IPS-NIHi7 (cell line): ENCODE results near the gene TMEM238.

ENCODE experiments used
- DNase-seq: peaks from one replicate; pipeline ENCODE4 v3.0.0; 2012; ENCODE audit warnings: mixed read lengths; ENCODE audit errors: extremely low spot score

Gene TMEM238

GRCh38 chr19:55358493-55358892, 25.6 kb downstream of the TMEM238 start:
- no peak for DNase-seq

GRCh38 chr19:55355213-55355821, 28.8 kb downstream of the TMEM238 start:
- no peak for DNase-seq

- no peak for DNase-seq
Observed at GRCh38 chr19:55354698-55355212, 29.3 kb downstream of the TMEM238 start, which contains the start of gene COX6B2. COX6B2 (minus strand) TSS chr19:55354719; CDS start chr19:55354521, 198 bp downstream.

GRCh38 chr19:55353803-55354697, 30.0 kb downstream of the TMEM238 start:
- DNase-seq = peak; percentile 91

- DNase-seq = no peak
Observed at GRCh38 chr19:55353356-55353802, 30.7 kb downstream of the TMEM238 start.

- no peak for DNase-seq
Observed at GRCh38 chr19:55352549-55353145, 31.4 kb downstream of the TMEM238 start.

GRCh38 chr19:55352040-55352439, 32.1 kb downstream of the TMEM238 start:
- no peak for DNase-seq

GRCh38 chr19:55350620-55351315, 33.3 kb downstream of the TMEM238 start:
- DNase-seq = no peak

GRCh38 chr19:55348317-55349034, 35.6 kb downstream of the TMEM238 start:
- DNase-seq = no peak

- DNase-seq = no peak
Observed at GRCh38 chr19:55347442-55348009, 36.6 kb downstream of the TMEM238 start.

- no peak for DNase-seq
Observed at GRCh38 chr19:55346725-55347441, 37.2 kb downstream of the TMEM238 start.

GRCh38 chr19:55345818-55346724, 38.0 kb downstream of the TMEM238 start:
- DNase-seq = no peak

GRCh38 chr19:55345101-55345817, 38.8 kb downstream of the TMEM238 start:
- no peak for DNase-seq

GRCh38 chr19:55344444-55344843, 39.6 kb downstream of the TMEM238 start:
- no peak for DNase-seq

- DNase-seq = no peak
Observed at GRCh38 chr19:55341595-55342531, 42.2 kb downstream of the TMEM238 start.

GRCh38 chr19:55341171-55341588, 42.9 kb downstream of the TMEM238 start:
- DNase-seq = peak; percentile 89

- DNase-seq = no peak
Observed at GRCh38 chr19:55340784-55341147, 43.3 kb downstream of the TMEM238 start.
